H1 (cell line): ENCODE results near the gene NECTIN3. TPM values are rescaled to one million over a fixed set of nuclear protein-coding genes. Genes with fewer than 3 reads are reported as not detected.

Source experiments
- CTCF ChIA-PET: fragments of 300-600 bp; sonication (Branson Sonifier 250); formaldehyde crosslinking; loops from one replicate; lab custom pipeline; 2021; ENCODE audit not compliant: partially characterized antibody; lab: Charles Lee
- POLR2A ChIA-PET: fragments of 300-600 bp; sonication (Branson Sonifier 250); formaldehyde crosslinking; loops from one replicate; lab custom pipeline; 2021; ENCODE audit warnings: inconsistent platforms; ENCODE audit not compliant: partially characterized antibody; lab: Charles Lee
- DNase-seq, 2 experiments: peaks; one replicate each; pipeline versions ENCODE4 v3.0.0 to v3.0.0-alpha.2; 2010 to 2022; ENCODE audit warnings: low spot score in 2 of 2, low read depth in 1 of 2, mixed read lengths in 1 of 2
- FAIRE-seq: peaks from 2 replicates; lab custom pipeline; 2011; peaks lifted over from hg19 to GRCh38; lab: Jason Lieb, UNC
- H2AFZ ChIP-seq: 2 replicates; pipeline ENCODE4 v1.8.1; 2012; ENCODE audit warnings: low read length, inconsistent platforms
- H2AK5ac ChIP-seq: 2 replicates; pipeline ENCODE4 v1.6.1; 2013; ENCODE audit warnings: low read depth, low read length
- H2BK120ac ChIP-seq: replicated peaks from 2 replicates; pipeline ENCODE3; 2013; ENCODE audit warnings: low read depth, low read length, inconsistent platforms
- H2BK12ac ChIP-seq: 2 replicates; pipeline ENCODE4 v1.6.1; 2013; ENCODE audit warnings: low read depth, low read length
- H2BK15ac ChIP-seq: 2 replicates; pipeline ENCODE4 v1.6.1; 2013; ENCODE audit warnings: low read length
- H2BK20ac ChIP-seq: 2 replicates; pipeline ENCODE4 v1.6.1; 2013; ENCODE audit warnings: low read length
- H2BK5ac ChIP-seq: 2 replicates; pipeline ENCODE4 v1.6.1; 2013; ENCODE audit warnings: low read depth, low read length
- H3K14ac ChIP-seq: 2 replicates; pipeline ENCODE4 v1.6.1; 2013; ENCODE audit warnings: inconsistent platforms; ENCODE audit not compliant: insufficient read length
- H3K18ac ChIP-seq: 2 replicates; pipeline ENCODE4 v1.6.1; 2013; ENCODE audit warnings: low read length; ENCODE audit errors: extremely low read depth
- H3K23ac ChIP-seq: 2 replicates; pipeline ENCODE4 v1.6.1; 2013; ENCODE audit warnings: inconsistent platforms; ENCODE audit not compliant: insufficient read length
- H3K23me2 ChIP-seq: 2 replicates; pipeline ENCODE4 v1.6.1; 2013; ENCODE audit warnings: low read depth, low read length
- H3K27ac ChIP-seq: 2 replicates; pipeline ENCODE4 v1.6.1; 2011; ENCODE audit warnings: low read depth, low read length, inconsistent platforms
- H3K27me3 ChIP-seq, 4 experiments: replicated peaks in 1 of 4; 1 replicate in 1 of 4; 2 replicates in 3 of 4; pipeline versions ENCODE4 v1.6.1 to v1.8.1; 2011 to 2013; ENCODE audit warnings: low read length in 3 of 4, mild to moderate bottlenecking in 3 of 4, inconsistent platforms in 2 of 4, mixed read lengths in 2 of 4, moderate library complexity in 1 of 4; ENCODE audit not compliant: control insufficient read depth in 3 of 4, insufficient read depth in 3 of 4; ENCODE audit errors: extremely low read depth in 1 of 4
- H3K36me3 ChIP-seq, 4 experiments: 2 replicates each; pipeline versions ENCODE4 v1.6.1 to v1.8.1; 2011 to 2013; ENCODE audit warnings: mild to moderate bottlenecking in 4 of 4, low read length in 3 of 4, moderate library complexity in 2 of 4, control low read depth in 1 of 4, inconsistent platforms in 1 of 4; ENCODE audit not compliant: insufficient read depth in 4 of 4, control insufficient read depth in 2 of 4
- H3K4ac ChIP-seq: replicated peaks from 2 replicates; pipeline ENCODE3; 2013; ENCODE audit warnings: low read length, low read depth, mixed read lengths, inconsistent platforms; ENCODE audit not compliant: insufficient read length
- H3K4me1 ChIP-seq, 4 experiments: replicated peaks in 1 of 4; 1 replicate in 1 of 4; 2 replicates in 3 of 4; pipeline versions ENCODE4 v1.6.1 to v1.8.1; 2011 to 2013; ENCODE audit warnings: low read length in 3 of 4, inconsistent platforms in 2 of 4, mixed read lengths in 1 of 4; ENCODE audit not compliant: insufficient read depth in 4 of 4, control insufficient read depth in 3 of 4
- H3K4me2 ChIP-seq, 2 experiments: 2 replicates each; pipeline versions ENCODE4 v1.6.1 to v1.8.1; 2011 to 2013; ENCODE audit warnings: low read depth in 2 of 2, low read length in 2 of 2, control low read depth in 1 of 2, inconsistent platforms in 1 of 2, mild to moderate bottlenecking in 1 of 2; ENCODE audit not compliant: insufficient read depth in 1 of 2
- H3K4me3 ChIP-seq, 4 experiments: fragments of 200-600, 300-600 bp in 1 of 4; sonication (generic), shearing (Covaris generic), sonication (Bioruptor Twin) in 1 of 4; 2 replicates each; pipeline versions ENCODE4 v1.5.1 to v1.8.1; 2011 to 2016; ENCODE audit warnings: low read length in 4 of 4, low read depth in 3 of 4, control low read depth in 2 of 4, inconsistent platforms in 2 of 4, mild to moderate bottlenecking in 2 of 4, mixed read lengths in 1 of 4, moderate library complexity in 1 of 4; ENCODE audit not compliant: insufficient read depth in 2 of 4; ENCODE audit errors: extremely low read depth in 1 of 4
- H3K56ac ChIP-seq: replicated peaks from 2 replicates; pipeline ENCODE3; 2013; ENCODE audit warnings: low read depth, mild to moderate bottlenecking, mixed read lengths, low read length, inconsistent platforms; ENCODE audit not compliant: insufficient read length
- H3K79me1 ChIP-seq: 2 replicates; pipeline ENCODE4 v1.6.1; 2013; ENCODE audit warnings: low read depth, low read length, control low read depth
- H3K79me2 ChIP-seq, 2 experiments: 2 replicates each; pipeline versions ENCODE4 v1.6.1 to v1.8.1; 2012 to 2013; ENCODE audit warnings: low read length in 2 of 2, mild to moderate bottlenecking in 2 of 2, inconsistent platforms in 1 of 2; ENCODE audit not compliant: insufficient read depth in 2 of 2, control insufficient read depth in 1 of 2
- H3K9ac ChIP-seq, 4 experiments: replicated peaks in 1 of 4; 1 replicate in 1 of 4; 2 replicates in 3 of 4; pipeline versions ENCODE4 v1.6.1 to v1.8.1; 2011 to 2013; ENCODE audit warnings: low read depth in 3 of 4, low read length in 3 of 4, control low read depth in 2 of 4, mild to moderate bottlenecking in 2 of 4, moderate library complexity in 2 of 4, inconsistent platforms in 1 of 4; ENCODE audit errors: extremely low read depth in 1 of 4
- H3K9me3 ChIP-seq, 2 experiments: 2 replicates each; pipeline versions ENCODE4 v1.6.1 to v1.8.1; 2012 to 2013; ENCODE audit warnings: mild to moderate bottlenecking in 2 of 2, moderate library complexity in 2 of 2, control low read depth in 1 of 2, inconsistent platforms in 1 of 2, low read depth in 1 of 2, low read length in 1 of 2, mixed read lengths in 1 of 2; ENCODE audit not compliant: insufficient read depth in 2 of 2
- H4K20me1 ChIP-seq, 2 experiments: replicated peaks in 1 of 2; 2 replicates each; pipeline versions ENCODE3 to v1.8.1; 2011 to 2013; ENCODE audit warnings: inconsistent platforms in 2 of 2, low read length in 2 of 2, mild to moderate bottlenecking in 1 of 2; ENCODE audit not compliant: insufficient read depth in 2 of 2, control insufficient read depth in 1 of 2
- H4K5ac ChIP-seq: 2 replicates; pipeline ENCODE4 v1.6.1; 2013; ENCODE audit warnings: low read length, low read depth, mixed read lengths, inconsistent platforms; ENCODE audit not compliant: insufficient read length
- H4K8ac ChIP-seq: 2 replicates; pipeline ENCODE4 v1.8.0; 2013; ENCODE audit warnings: mild to moderate bottlenecking, moderate library complexity, low read length, inconsistent platforms; ENCODE audit not compliant: insufficient read depth; ENCODE audit errors: extremely low read depth
- H4K91ac ChIP-seq: replicated peaks from 2 replicates; pipeline ENCODE3; 2013; ENCODE audit warnings: low read length, mixed read lengths, inconsistent platforms; ENCODE audit not compliant: insufficient read length
- BCL11A ChIP-seq, 2 experiments: IDR thresholded peaks; one replicate each; pipeline ENCODE4 v1.6.1; 2011; ENCODE audit warnings: low read depth in 2 of 2, low read length in 2 of 2, mild to moderate bottlenecking in 2 of 2
- CBX5 ChIP-seq: fragments of 300-800, 300-1000 bp; sonication (generic); IDR thresholded peaks from 2 replicates; pipeline ENCODE4 v1.7.1; 2016; ENCODE audit warnings: antibody characterized with exemption, low read length, low read depth
- CHD2 ChIP-seq: IDR thresholded peaks from 2 replicates; pipeline ENCODE4 v1.6.1; 2012; ENCODE audit warnings: low read length, improper control_type of control experiment
- GTF2F1 ChIP-seq: IDR thresholded peaks from 2 replicates; pipeline ENCODE4 v1.6.1; 2012; ENCODE audit warnings: low read depth, low read length, improper control_type of control experiment, borderline replicate concordance
- KDM4A ChIP-seq: IDR thresholded peaks from one replicate; pipeline ENCODE4 v1.7.1; 2012; ENCODE audit warnings: low read depth, mild to moderate bottlenecking, moderate library complexity, low read length, inconsistent platforms; ENCODE audit not compliant: severe bottlenecking
- MAFK ChIP-seq: IDR thresholded peaks from 2 replicates; pipeline ENCODE4 v1.6.1; 2012; ENCODE audit warnings: low read depth, mild to moderate bottlenecking, improper control_type of control experiment, low read length
- RNF2 ChIP-seq: fragments of 200-900, 300-1000 bp; sonication (generic); IDR thresholded peaks from 2 replicates; pipeline ENCODE4 v1.7.1; 2016; ENCODE audit warnings: borderline replicate concordance, low read depth, mild to moderate bottlenecking, antibody characterized with exemption, low read length; ENCODE audit not compliant: poor library complexity, severe bottlenecking; ENCODE audit errors: missing control alignments
- SAP30 ChIP-seq: fragments of 300-600 bp; sonication (generic); IDR thresholded peaks from 2 replicates; pipeline ENCODE4 v1.7.1; 2012; ENCODE audit warnings: low read length, moderate library complexity, mild to moderate bottlenecking, inconsistent platforms; ENCODE audit not compliant: insufficient read depth, insufficient replicate concordance
- SP2 ChIP-seq: IDR thresholded peaks from 2 replicates; pipeline ENCODE4 v1.6.1; 2012; ENCODE audit warnings: mild to moderate bottlenecking, low read length, inconsistent platforms
- TAF7 ChIP-seq: optimal IDR thresholded peaks from 2 replicates; pipeline ENCODE3; 2011; ENCODE audit warnings: low read depth, mild to moderate bottlenecking, inconsistent platforms, low read length, moderate library complexity, borderline replicate concordance
- TEAD4 ChIP-seq: IDR thresholded peaks from 2 replicates; pipeline ENCODE4 v1.6.1; 2012; ENCODE audit warnings: low read depth, low read length, inconsistent platforms, mixed read lengths
- WGBS, 2 experiments: shearing (Covaris generic) in 1 of 2; methylation state at CpG; one replicate each; pipeline versions ENCODE4 v1.1.6 to v1.1.7; 2013 to 2015; ENCODE audit warnings: low lambda C conversion rate in 2 of 2, mixed read lengths in 2 of 2, inconsistent platforms in 1 of 2, low coverage in 1 of 2, missing lambda C conversion rate in 1 of 2; ENCODE audit not compliant: insufficient replicate concordance in 2 of 2, insufficient coverage in 1 of 2, insufficient read length in 1 of 2; ENCODE audit errors: extremely low coverage in 1 of 2, missing lambda C conversion rate in 1 of 2; 5-methylcytosine and 5-hydroxymethylcytosine counted together
- polyA plus RNA-seq, 7 experiments: library from polyadenylated mRNA; depleted of rRNA in 3 of 7; stranded (reverse) in 5 of 7; unstranded in 2 of 7; fragments of >200 nt in 5 of 7; fragments of 200-250 nt in 2 of 7; gene quantifications; 1 replicate in 5 of 7; 2 replicates in 1 of 7; 4 replicates in 1 of 7; pipeline versions ENCODE4 v1.2.1 to v1.2.3, GENCODE V29; 2011 to 2013; ENCODE audit warnings: missing spikeins in 2 of 7, mixed read lengths in 2 of 7
- total RNA-seq: library from RNA; stranded (reverse); fragmentation: NEBNext Ultra II Directional; extraction: Animal tissue kit (Norgen Biotek cat#: 25700); gene quantifications from 2 replicates; pipeline ENCODE4 v1.2.1, GENCODE V29; 2021

The NECTIN3 gene
- total and polyA plus RNA-seq, 2 of the 8 experiments (the other 6 are each of a cell fraction or from before 2014, with no cell fraction given): 13.6 to 50.6 TPM

DNA sequence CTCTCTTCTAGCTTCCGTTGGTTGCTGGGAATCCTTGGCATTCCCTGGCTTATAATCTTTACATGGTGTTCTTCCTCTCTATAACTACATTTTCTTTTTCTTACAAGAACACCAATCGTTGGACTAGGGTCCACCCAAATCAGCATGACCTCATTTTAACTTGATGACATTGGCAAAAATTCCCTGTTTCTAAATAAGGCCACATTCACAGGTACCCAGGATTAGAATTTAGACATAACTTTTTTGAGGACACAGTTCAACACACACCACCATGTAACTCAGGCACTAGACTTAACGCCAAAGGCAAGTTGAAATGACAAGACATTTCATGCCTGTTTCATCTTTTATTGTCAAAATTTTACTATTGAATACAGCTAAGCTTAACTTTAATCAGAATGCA lies 93.0 kb downstream of the NECTIN3 start:
- Histone ChIP-seq H2BK12ac (no peak overlapping the region), H3K9ac (no peak overlapping the region), H4K8ac (no peak overlapping the region), H3K27ac (no peak overlapping the region), H3K56ac (no peak overlapping the region), H4K5ac (no peak overlapping the region), H3K14ac (no peak overlapping the region), H2BK15ac (no peak overlapping the region), H4K91ac (no peak overlapping the region), H2BK120ac (no peak overlapping the region), H3K23me2 (no peaks in the 10 kb centered on the region), H3K23ac (no peak overlapping the region), H4K20me1 (no peaks in the 10 kb centered on the region), H3K4me3 (no peak overlapping the region), H3K4ac (no peak overlapping the region), H3K4me2 (no peak overlapping the region), H3K36me3 (peaks cover 0 to 2% (median 0%) of the 10 kb centered on the region in 4 experiments; a peak in 2 of 8 replicates), H2BK20ac (no peak overlapping the region), H3K4me1 (no peaks in the 10 kb centered on the region), H2BK5ac (no peak overlapping the region), H2AFZ (no peak overlapping the region), H3K79me1 (no peaks in the 10 kb centered on the region), H2AK5ac (no peak overlapping the region), H3K18ac (no peak overlapping the region), H3K27me3 (no peaks in the 10 kb centered on the region), H3K79me2 (no peaks in the 10 kb centered on the region), H3K9me3 (no peaks in the 10 kb centered on the region)
- no peak for TF ChIP-seq GTF2F1
- TF ChIP-seq RNF2: no peak
- no peak for TF ChIP-seq MAFK
- TF ChIP-seq KDM4A: no peak
- no peak for TF ChIP-seq SAP30
- no peak for TF ChIP-seq TAF7
- TF ChIP-seq CBX5: no peak
- no peak for TF ChIP-seq TEAD4
- no peak for TF ChIP-seq BCL11A (IDR thresholded peaks at IDR 0.05; ENCODE audit: low read depth in 2 of 2, low read length in 2 of 2)
- TF ChIP-seq SP2: no peak
- TF ChIP-seq CHD2: no peak
- ChIA-PET POLR2A (no interaction called here), CTCF (no interaction called here)
- WGBS, 2 experiments: 96% methylated on average over 3 of the region's 3 CpGs; no CpG with 5 or more reads in 1 of the 2 experiments
- FAIRE-seq (no peak), DNase-seq (no peak)
